Spleen (tissue), 7 donors: ENCODE measurements around the gene OPHN1.

ENCODE experiments used
- POLR2A ChIP-seq, 3 donors: fragments of 450-650 bp; IDR thresholded peaks; one replicate each; pipeline ENCODE4 v1.5.1; 2017; ENCODE audit warnings: antibody characterized with exemption in 3 of 3, mild to moderate bottlenecking in 1 of 3
- TF ChIP-seq, protein P1 (sequence below), 11 experiments: fragments of 200-600 bp in 7 of 11; fragments of 450-650 bp in 4 of 11; sonication (generic) in 4 of 11; IDR thresholded peaks in 8 of 11; conservative IDR thresholded peaks in 3 of 11; 1 replicate in 7 of 11; 2 replicates in 4 of 11; pipeline versions ENCODE4 v1.4.0 to v1.8.0; 2016 to 2021; ENCODE audit warnings: antibody characterized with exemption in 11 of 11, inconsistent platforms in 4 of 11, mild to moderate bottlenecking in 1 of 11
- donor health status: DM: no; HTN: no; CAD: no; lungs with moderate emphysema.
- donor health status: DM: no; HTN: no; CAD: no.
- donor health status: DM: no; HTN: no; CAD: no.

DNA sequence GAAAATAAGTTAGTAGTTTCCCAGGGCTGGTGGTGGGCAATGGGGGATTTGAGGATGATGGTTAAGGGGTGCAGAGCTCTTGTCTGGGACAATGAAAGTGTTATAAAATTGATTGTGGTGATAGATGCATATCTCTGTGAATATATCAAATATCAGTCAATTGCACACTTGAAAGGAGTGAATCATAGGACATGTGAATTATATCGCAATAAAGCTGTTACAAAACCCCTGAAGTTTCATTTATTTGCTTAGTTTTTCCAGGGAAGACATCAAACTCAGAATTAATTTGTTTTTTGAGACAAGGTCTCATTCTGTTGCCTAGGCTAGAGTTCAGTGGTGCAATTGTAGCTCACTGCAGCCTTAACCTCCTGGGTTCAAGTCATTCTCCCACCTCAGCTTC, 47.7 kb upstream of the OPHN1 start:
- TF ChIP-seq, protein P1, sequence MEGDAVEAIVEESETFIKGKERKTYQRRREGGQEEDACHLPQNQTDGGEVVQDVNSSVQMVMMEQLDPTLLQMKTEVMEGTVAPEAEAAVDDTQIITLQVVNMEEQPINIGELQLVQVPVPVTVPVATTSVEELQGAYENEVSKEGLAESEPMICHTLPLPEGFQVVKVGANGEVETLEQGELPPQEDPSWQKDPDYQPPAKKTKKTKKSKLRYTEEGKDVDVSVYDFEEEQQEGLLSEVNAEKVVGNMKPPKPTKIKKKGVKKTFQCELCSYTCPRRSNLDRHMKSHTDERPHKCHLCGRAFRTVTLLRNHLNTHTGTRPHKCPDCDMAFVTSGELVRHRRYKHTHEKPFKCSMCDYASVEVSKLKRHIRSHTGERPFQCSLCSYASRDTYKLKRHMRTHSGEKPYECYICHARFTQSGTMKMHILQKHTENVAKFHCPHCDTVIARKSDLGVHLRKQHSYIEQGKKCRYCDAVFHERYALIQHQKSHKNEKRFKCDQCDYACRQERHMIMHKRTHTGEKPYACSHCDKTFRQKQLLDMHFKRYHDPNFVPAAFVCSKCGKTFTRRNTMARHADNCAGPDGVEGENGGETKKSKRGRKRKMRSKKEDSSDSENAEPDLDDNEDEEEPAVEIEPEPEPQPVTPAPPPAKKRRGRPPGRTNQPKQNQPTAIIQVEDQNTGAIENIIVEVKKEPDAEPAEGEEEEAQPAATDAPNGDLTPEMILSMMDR (IDR thresholded peaks at IDR 0.05 in 8 of 11, conservative IDR thresholded peaks at IDR 0.05 in 3 of 11): no peak
- no peak for TF ChIP-seq POLR2A (IDR thresholded peaks at IDR 0.05)
